Adrenal gland (tissue), 12 donors: ENCODE data around the gene NFIB. TPM values are rescaled to one million over a fixed set of nuclear protein-coding genes. Genes with fewer than 3 reads are reported as not detected.

Experiments
- DNase-seq, 7 donors: peaks; one replicate each; pipeline ENCODE4 v3.0.0-alpha.2; 2019 to 2020
- H3K27ac ChIP-seq, 5 donors: fragments of 200-600 bp; sonication (generic) in 4 of 5; 1 replicate in 3 of 5; 2 replicates in 2 of 5; pipeline versions ENCODE4 v1.5.1 to v1.8.0; 2016 to 2020; ENCODE audit warnings: mild to moderate bottlenecking in 1 of 5
- H3K27me3 ChIP-seq: fragments of 200-600 bp; 2 replicates; pipeline ENCODE4 v1.8.0; 2021
- H3K36me3 ChIP-seq, 2 donors: fragments of 200-600 bp; replicated peaks in 1 of 2; 1 replicate in 1 of 2; 2 replicates in 1 of 2; pipeline versions ENCODE4 v1.5.1 to v1.8.0; 2018 to 2022
- H3K4me1 ChIP-seq, 2 donors: fragments of 200-600 bp; replicated peaks in 1 of 2; 1 replicate in 1 of 2; 2 replicates in 1 of 2; pipeline versions ENCODE4 v1.5.1 to v1.8.0; 2018 to 2021
- H3K4me3 ChIP-seq, 4 donors: fragments of 200-600 bp; sonication (generic) in 3 of 4; one replicate each; pipeline ENCODE4 v1.5.1; 2016 to 2018
- H3K9me3 ChIP-seq, 3 donors: fragments of 200-600 bp; sonication (generic) in 1 of 3; replicated peaks in 1 of 3; 1 replicate in 2 of 3; 2 replicates in 1 of 3; pipeline versions ENCODE4 v1.5.1 to v1.8.0; 2016 to 2021
- CTCF ChIP-seq, 6 experiments: fragments of 450-650 bp in 4 of 6; fragments of 200-600 bp in 2 of 6; sonication (generic) in 1 of 6; IDR thresholded peaks; 1 replicate in 5 of 6; 2 replicates in 1 of 6; pipeline versions ENCODE4 v1.5.1 to v1.8.0; 2016 to 2021; ENCODE audit warnings: antibody characterized with exemption in 6 of 6, mild to moderate bottlenecking in 2 of 6, moderate library complexity in 1 of 6
- POLR2A ChIP-seq, 2 donors: fragments of 450-650 bp; IDR thresholded peaks; one replicate each; pipeline ENCODE4 v1.6.1; 2017; ENCODE audit warnings: antibody characterized with exemption in 2 of 2, mild to moderate bottlenecking in 2 of 2, moderate library complexity in 1 of 2
- WGBS, 4 donors: extraction: QIAGEN DNeasy Blood & Tissue Kit in 2 of 4; methylation state at CpG; one replicate each; pipeline versions ENCODE4 v1.1.5 to v1.1.7; 2013 to 2017; 5-methylcytosine and 5-hydroxymethylcytosine counted together
- intact Hi-C, 2 donors: fragments of 100-400 bp; cut with DNase I; formaldehyde crosslinking; loops; one replicate each; pipeline versions ENCODE4 v1.14.1 to v1.15.0; 2022 to 2023
- polyA plus RNA-seq, 3 donors: library from polyadenylated mRNA; stranded (reverse); fragments of 200-250 nt in 2 of 3; fragments of 350-450 nt in 1 of 3; fragmentation: Illumina TruSeq in 1 of 3; extraction: RNeasy Lipid Tissue Mini Kit (QIAGEN cat#74804) in 1 of 3; gene quantifications; one replicate each; pipeline ENCODE4 v1.2.3, GENCODE V29; 2013 to 2014
- total RNA-seq, 9 donors: library from RNA; depleted of rRNA in 4 of 9; stranded (reverse); fragments of >200 nt in 4 of 9; fragments of 120-200 nt in 1 of 9; fragmentation: NEBNext Ultra II Directional in 1 of 9; extraction: Animal tissue kit (Norgen Biotek cat#: 25700) in 1 of 9; gene quantifications; one replicate each; pipeline versions ENCODE4 v1.1.0 to v1.2.4, GENCODE V29; 2013 to 2023
- donor health status: healthy with polysubstance abuse.
- donor health status: Bipolar disorder and iron deficiency.
- donor health status: DM: yes; HTN: yes; CAD: no.
- donor health status: DM: no; HTN: no; CAD: no.
- donor health status: DM: no; HTN: no; CAD: no.
- donor health status: DM: yes; HTN: yes; CAD: no.

NFIB gene
- total and polyA plus RNA-seq, 12 donors: 10.9 to 84.1 (median 43.0) TPM

DNA sequence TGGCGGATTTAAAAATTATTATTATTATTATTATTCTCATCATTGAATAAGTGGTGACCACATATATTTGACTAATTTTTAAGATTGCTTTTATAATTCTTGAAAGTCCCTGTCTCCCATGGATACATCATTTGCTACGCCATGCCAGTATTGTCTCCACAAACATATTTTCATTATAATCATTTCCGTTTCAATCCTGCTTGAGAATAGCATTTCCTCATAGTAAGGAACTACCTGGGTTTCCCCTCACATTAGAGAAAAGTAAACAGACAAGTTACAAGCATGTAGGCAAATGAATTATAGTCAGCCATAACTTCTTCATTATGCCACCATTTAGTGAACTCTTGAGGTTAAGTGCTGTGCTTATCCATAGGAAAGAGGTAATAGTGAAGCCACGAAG is 276.6 kb downstream of the NFIB start:
- WGBS, 4 donors: 78 to 86% (median 82%) methylated on average over 4 of the region's 4 CpGs
- DNase-seq: no peak
- no peak overlapping the region for H3K27ac ChIP-seq
- no peaks in the 10 kb centered on the region for H3K27me3 ChIP-seq
- no peaks in the 10 kb centered on the region for H3K36me3 ChIP-seq
- H3K4me1 ChIP-seq: no peaks in the 10 kb centered on the region
- TF ChIP-seq POLR2A (IDR thresholded peaks at IDR 0.05): no peak
- no peak for TF ChIP-seq CTCF (IDR thresholded peaks at IDR 0.05)
- no peaks in the 10 kb centered on the region for H3K9me3 ChIP-seq
- intact Hi-C loops: no loop called here
- H3K4me3 ChIP-seq: no peak overlapping the region

DNA sequence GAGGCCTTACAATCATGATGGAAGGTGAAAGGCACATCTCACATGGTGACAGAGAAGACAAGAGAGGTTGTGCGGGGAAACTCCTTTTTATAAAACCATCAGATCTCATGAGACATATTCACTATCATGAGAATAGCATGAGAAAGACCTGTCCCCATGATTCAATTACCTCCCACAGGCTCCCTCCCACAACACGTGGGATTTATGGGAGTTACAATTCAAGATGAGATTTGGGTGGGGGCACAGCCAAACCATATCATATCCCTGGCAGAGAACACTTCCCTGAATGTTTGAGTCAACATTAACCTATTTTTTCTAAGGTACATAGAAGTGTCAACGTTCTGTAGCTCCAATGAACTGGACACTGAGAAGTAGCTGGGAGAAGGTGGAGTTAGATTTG is 280.9 kb downstream of the NFIB start:
- WGBS, 4 donors: 79 to 85% (median 83%) methylated on average over 3 of the region's 3 CpGs
- intact Hi-C loops: no loop called here

More for the DNA sequence above, 280.9 kb downstream of the NFIB start:
- no peak overlapping the region for H3K27ac ChIP-seq
- H3K36me3 ChIP-seq: no peaks in the 10 kb centered on the region
- no peak for DNase-seq
- H3K4me3 ChIP-seq: no peak overlapping the region
- TF ChIP-seq CTCF (IDR thresholded peaks at IDR 0.05): no peak
- no peak for TF ChIP-seq POLR2A (IDR thresholded peaks at IDR 0.05)
- no peaks in the 10 kb centered on the region for H3K4me1 ChIP-seq
- no peaks in the 10 kb centered on the region for H3K9me3 ChIP-seq
- no peaks in the 10 kb centered on the region for H3K27me3 ChIP-seq
